Hepatocyte (in vitro differentiated cells): ENCODE data around the gene GLP2R. TPM values are rescaled to one million over a fixed set of nuclear protein-coding genes. Genes with fewer than 3 reads are reported as not detected.
"Not testable (repeated sequence)": the region's sequence is repeated elsewhere in the genome, so short reads cannot be mapped to it uniquely, and the experiment has no call there.

Source experiments
- DNase-seq: peaks from one replicate; pipeline ENCODE4 v3.0.0-alpha.2; 2016; ENCODE audit warnings: low spot score
- H2AFZ ChIP-seq: fragments of 200-600 bp; sonication (generic); 2 replicates; pipeline ENCODE4 v1.6.0; 2016; ENCODE audit warnings: antibody characterized with exemption, mild to moderate bottlenecking
- H3K27ac ChIP-seq: fragments of 200-600 bp; sonication (generic); 2 replicates; pipeline ENCODE4 v1.5.1; 2016; ENCODE audit warnings: mild to moderate bottlenecking
- H3K27me3 ChIP-seq: fragments of 200-600 bp; sonication (generic); 2 replicates; pipeline ENCODE4 v1.6.1; 2016
- H3K36me3 ChIP-seq: fragments of 200-600 bp; sonication (generic); replicated peaks from 2 replicates; pipeline ENCODE4 v1.5.1; 2016; ENCODE audit warnings: low read depth; ENCODE audit not compliant: insufficient read depth
- H3K4me1 ChIP-seq: fragments of 200-600 bp; sonication (generic); 2 replicates; pipeline ENCODE4 v1.5.1; 2016; ENCODE audit warnings: mild to moderate bottlenecking, moderate library complexity; ENCODE audit not compliant: insufficient read depth
- H3K4me2 ChIP-seq: fragments of 200-600 bp; sonication (generic); 2 replicates; pipeline ENCODE4 v1.6.0; 2016
- H3K4me3 ChIP-seq: fragments of 200-600 bp; sonication (generic); 2 replicates; pipeline ENCODE4 v1.5.1; 2016; ENCODE audit warnings: mild to moderate bottlenecking
- H3K79me2 ChIP-seq: fragments of 200-600 bp; sonication (generic); 2 replicates; pipeline ENCODE4 v1.6.0; 2017; ENCODE audit warnings: mild to moderate bottlenecking
- H3K9me2 ChIP-seq: fragments of 200-600 bp; sonication (generic); replicated peaks from 2 replicates; pipeline ENCODE4 v1.6.0; 2017; ENCODE audit warnings: mild to moderate bottlenecking; ENCODE audit not compliant: insufficient read depth
- H3K9me3 ChIP-seq: fragments of 200-600 bp; sonication (generic); 2 replicates; pipeline ENCODE4 v1.5.1; 2016; ENCODE audit warnings: low read depth, mild to moderate bottlenecking
- H4K20me1 ChIP-seq: fragments of 200-600 bp; sonication (generic); 2 replicates; pipeline ENCODE4 v1.6.0; 2016; ENCODE audit warnings: mild to moderate bottlenecking; ENCODE audit not compliant: insufficient read depth, poor library complexity, severe bottlenecking
- EZH2 ChIP-seq: fragments of 200-600 bp; sonication (generic); IDR thresholded peaks from 2 replicates; pipeline ENCODE4 v1.6.1; 2016; ENCODE audit warnings: antibody characterized with exemption, mild to moderate bottlenecking, borderline replicate concordance
- EZH2phosphoT487 ChIP-seq: fragments of 200-600 bp; sonication (generic); IDR thresholded peaks from one replicate; pipeline ENCODE4 v1.6.1; 2018; ENCODE audit warnings: antibody characterized with exemption, mild to moderate bottlenecking, low read depth, moderate library complexity; ENCODE audit not compliant: unreplicated experiment, severe bottlenecking
- WGBS: methylation state at CpG from one replicate; pipeline ENCODE4 v1.1.6; 2016; ENCODE audit warnings: low lambda C conversion rate; ENCODE audit errors: missing lambda C conversion rate; 5-methylcytosine and 5-hydroxymethylcytosine counted together
- polyA plus RNA-seq: library from polyadenylated mRNA; unstranded; fragments of >200 nt; fragmentation: Nextera tagmentation; extraction: Ambion mirVana; gene quantifications from 2 replicates; pipeline ENCODE4 v1.2.1, GENCODE V29; 2016
- total RNA-seq: library from RNA; depleted of rRNA; stranded (reverse); fragments of >200 nt; gene quantifications from 2 replicates; pipeline ENCODE4 v1.2.3, GENCODE V29; 2014
- TF ChIP-seq, protein P1 (sequence below): fragments of 200-600 bp; sonication (generic); IDR thresholded peaks from 2 replicates; pipeline ENCODE4 v1.5.1; 2016; ENCODE audit warnings: antibody characterized with exemption, mild to moderate bottlenecking; ENCODE audit not compliant: poor library complexity

The GLP2R gene
- total and polyA plus RNA-seq, 2 experiments from 2014 or later = 1.5 to 3.3 TPM

GRCh38 chr17:9918352-9918751 lies 92.6 kb downstream of the GLP2R start:
- H3K4me3 ChIP-seq = no peak overlapping the region
- no peaks in the 10 kb centered on the region for H3K4me1 ChIP-seq
- no peaks in the 10 kb centered on the region for H3K79me2 ChIP-seq
- 93% methylated on average over 8 of the region's 8 CpGs for WGBS
- no peaks in the 10 kb centered on the region for H3K27me3 ChIP-seq
- no peaks in the 10 kb centered on the region for H3K9me2 ChIP-seq
- H3K4me2 ChIP-seq = no peak overlapping the region
- DNase-seq = no peak
- H3K27ac ChIP-seq = no peak overlapping the region
- TF ChIP-seq EZH2 (no peak), EZH2phosphoT487 (no peak)
- TF ChIP-seq, protein P1, sequence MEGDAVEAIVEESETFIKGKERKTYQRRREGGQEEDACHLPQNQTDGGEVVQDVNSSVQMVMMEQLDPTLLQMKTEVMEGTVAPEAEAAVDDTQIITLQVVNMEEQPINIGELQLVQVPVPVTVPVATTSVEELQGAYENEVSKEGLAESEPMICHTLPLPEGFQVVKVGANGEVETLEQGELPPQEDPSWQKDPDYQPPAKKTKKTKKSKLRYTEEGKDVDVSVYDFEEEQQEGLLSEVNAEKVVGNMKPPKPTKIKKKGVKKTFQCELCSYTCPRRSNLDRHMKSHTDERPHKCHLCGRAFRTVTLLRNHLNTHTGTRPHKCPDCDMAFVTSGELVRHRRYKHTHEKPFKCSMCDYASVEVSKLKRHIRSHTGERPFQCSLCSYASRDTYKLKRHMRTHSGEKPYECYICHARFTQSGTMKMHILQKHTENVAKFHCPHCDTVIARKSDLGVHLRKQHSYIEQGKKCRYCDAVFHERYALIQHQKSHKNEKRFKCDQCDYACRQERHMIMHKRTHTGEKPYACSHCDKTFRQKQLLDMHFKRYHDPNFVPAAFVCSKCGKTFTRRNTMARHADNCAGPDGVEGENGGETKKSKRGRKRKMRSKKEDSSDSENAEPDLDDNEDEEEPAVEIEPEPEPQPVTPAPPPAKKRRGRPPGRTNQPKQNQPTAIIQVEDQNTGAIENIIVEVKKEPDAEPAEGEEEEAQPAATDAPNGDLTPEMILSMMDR = no peak
- H4K20me1 ChIP-seq = no peaks in the 10 kb centered on the region
- H3K9me3 ChIP-seq = no peaks in the 10 kb centered on the region
- no peaks in the 10 kb centered on the region for H3K36me3 ChIP-seq
- no peak overlapping the region for H2AFZ ChIP-seq

GRCh38 chr17:9918804-9919352 lies 93.2 kb downstream of the GLP2R start:
- Histone ChIP-seq H3K36me3 (no peaks in the 10 kb centered on the region), H3K4me3 (no peak overlapping the region), H3K79me2 (no peaks in the 10 kb centered on the region), H2AFZ (no peak overlapping the region), H3K27ac (no peak overlapping the region), H3K4me2 (no peak overlapping the region), H3K9me3 (no peaks in the 10 kb centered on the region), H4K20me1 (no peaks in the 10 kb centered on the region), H3K4me1 (no peaks in the 10 kb centered on the region), H3K27me3 (no peaks in the 10 kb centered on the region), H3K9me2 (no peaks in the 10 kb centered on the region)
- DNase-seq = no peak
- TF ChIP-seq EZH2phosphoT487 (no peak), EZH2 (no peak)
- TF ChIP-seq, protein P1 = no peak
- 95% methylated on average over 5 of the region's 5 CpGs for WGBS

- not testable (repeated sequence) for H3K4me2 ChIP-seq, H3K79me2 ChIP-seq, DNase-seq, H3K9me3 ChIP-seq, H4K20me1 ChIP-seq, H3K9me2 ChIP-seq, H3K4me3 ChIP-seq, H3K36me3 ChIP-seq, H2AFZ ChIP-seq, H3K27ac ChIP-seq, H3K4me1 ChIP-seq, H3K27me3 ChIP-seq
- 98% methylated on average over 13 of the region's 13 CpGs for WGBS
These were observed 95.5 kb downstream of the GLP2R start for GRCh38 chr17:9921216-9921615.

DNA sequence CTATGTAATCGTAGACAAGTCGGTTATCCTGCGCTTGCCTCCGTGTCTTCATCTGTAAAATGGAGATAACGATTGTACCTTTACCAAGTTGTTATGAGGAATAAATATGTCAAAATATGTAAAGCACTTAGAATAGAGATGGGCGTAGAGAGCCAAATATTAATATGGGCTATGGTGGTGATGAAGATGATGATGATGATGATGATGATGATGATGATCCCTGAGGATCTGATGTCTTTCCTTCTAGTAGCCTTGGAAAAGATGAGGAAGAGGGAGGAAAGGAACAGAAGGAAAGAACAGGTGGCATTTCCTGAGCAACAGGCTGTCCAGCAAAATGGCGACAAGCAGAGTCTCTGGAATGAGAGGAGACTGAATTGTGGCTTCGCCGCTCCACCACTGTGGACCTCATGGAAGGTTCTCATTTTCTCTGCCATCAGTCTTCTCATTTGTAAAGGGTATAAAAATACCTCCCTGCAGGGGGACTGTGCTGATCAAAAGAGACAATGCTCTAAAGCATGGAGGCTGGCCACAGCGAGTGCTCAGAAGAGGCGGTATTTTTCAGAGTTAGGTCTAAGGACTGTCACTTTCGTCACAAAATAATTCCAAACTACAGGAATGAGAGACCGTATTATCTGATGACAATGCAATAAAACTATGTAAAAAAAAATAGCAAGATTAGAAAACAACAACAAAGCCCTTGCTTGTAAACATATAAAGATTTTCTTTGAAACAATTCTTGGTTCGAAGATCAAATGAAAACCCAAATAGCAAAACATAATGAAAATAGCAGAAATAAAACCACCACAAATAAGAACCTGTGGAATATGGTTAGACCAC lies 96.5 kb downstream of the GLP2R start:
- H3K4me3 ChIP-seq = no peak overlapping the region
- TF ChIP-seq, protein P1 = no peak
- no peak for TF ChIP-seq EZH2phosphoT487
- no peak for TF ChIP-seq EZH2
- 96% methylated on average over 14 of the region's 14 CpGs for WGBS

More for the DNA sequence above, 96.5 kb downstream of the GLP2R start:
- no peak overlapping the region for H3K27ac ChIP-seq
- DNase-seq = no peak
- H3K79me2 ChIP-seq = no peaks in the 10 kb centered on the region
- H3K4me1 ChIP-seq = no peaks in the 10 kb centered on the region
- no peaks in the 10 kb centered on the region for H3K9me2 ChIP-seq
- H4K20me1 ChIP-seq = no peaks in the 10 kb centered on the region
- H2AFZ ChIP-seq = no peak overlapping the region
- H3K9me3 ChIP-seq = no peaks in the 10 kb centered on the region
- H3K4me2 ChIP-seq = no peak overlapping the region
- no peaks in the 10 kb centered on the region for H3K36me3 ChIP-seq
- H3K27me3 ChIP-seq = no peaks in the 10 kb centered on the region
